Measurements from ENCODE around the gene ZNF358.

GRCh38 chr19:7541475-7541824 lies 25.5 kb downstream of the ZNF358 start:
- TF ChIP-seq CTCF (conservative IDR thresholded peaks at IDR 0.05 in 1 of 2, IDR thresholded peaks at IDR 0.05 in 1 of 2; ENCODE audit: low read depth in 1 of 2, low read length in 2 of 2) (no peak), EZH2 (IDR thresholded peaks at IDR 0.05; ENCODE audit: low read length, missing control alignments) (no peak)

All from fibroblast of lung (primary cell).